ENCODE results near the gene SLC66A2.
"Not testable (repeated sequence)": the region's sequence is repeated elsewhere in the genome, so short reads cannot be mapped to it uniquely, and the experiment has no call there.

The SLC66A2 gene

GRCh38 chr18:79951545-79952455, at the start of gene SLC66A2:
TSS of gene SLC66A2 (minus strand) at chr18:79951653. CDS start at chr18:79950926, 727 bp downstream.
- DNase-seq: peak; percentile 93

DNA sequence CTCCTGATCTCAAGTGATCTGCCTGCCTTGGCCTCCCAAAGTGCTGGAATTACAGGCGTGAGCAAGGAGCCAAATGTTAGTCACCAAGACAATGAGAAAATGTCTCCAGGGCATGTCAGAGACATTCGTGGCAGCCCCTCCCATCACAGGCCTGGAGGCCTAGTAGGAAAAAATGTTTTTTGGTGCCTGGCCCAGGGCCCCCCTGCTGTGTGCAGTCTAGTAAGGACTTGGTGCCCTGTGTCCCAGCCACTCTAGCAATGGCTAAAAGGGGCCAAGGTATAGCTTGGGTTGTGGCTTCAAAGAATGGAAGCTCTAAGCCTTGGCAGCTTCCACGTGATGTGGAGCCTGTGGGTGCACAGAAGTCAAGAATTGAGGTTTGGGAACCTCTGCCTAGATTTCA, 49.4 kb upstream of the SLC66A2 start:
- DNase-seq: no peak

GRCh38 chr18:79999701-80000100, 48.2 kb upstream of the SLC66A2 start:
- not testable (repeated sequence) for DNase-seq

- DNase-seq: no peak
These were observed 40.0 kb upstream of the SLC66A2 start for GRCh38 chr18:79991494-79991893.

DNA sequence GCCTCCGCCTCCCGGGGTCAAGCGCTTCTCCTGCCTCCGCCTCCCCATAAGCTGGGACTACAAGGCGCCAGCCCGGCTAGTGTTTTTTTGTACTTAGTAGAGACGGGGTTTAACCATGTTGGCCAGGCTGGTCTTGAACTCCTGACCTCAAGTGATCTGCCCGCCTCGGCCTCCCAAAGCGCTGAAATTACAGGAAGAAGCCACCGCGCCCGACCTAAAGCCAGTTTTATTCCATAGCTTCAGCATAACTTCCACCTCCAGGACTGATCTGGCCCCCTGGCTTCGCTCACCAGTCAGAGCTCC, 37.7 kb upstream of the SLC66A2 start:
- DNase-seq: no peak

DNA sequence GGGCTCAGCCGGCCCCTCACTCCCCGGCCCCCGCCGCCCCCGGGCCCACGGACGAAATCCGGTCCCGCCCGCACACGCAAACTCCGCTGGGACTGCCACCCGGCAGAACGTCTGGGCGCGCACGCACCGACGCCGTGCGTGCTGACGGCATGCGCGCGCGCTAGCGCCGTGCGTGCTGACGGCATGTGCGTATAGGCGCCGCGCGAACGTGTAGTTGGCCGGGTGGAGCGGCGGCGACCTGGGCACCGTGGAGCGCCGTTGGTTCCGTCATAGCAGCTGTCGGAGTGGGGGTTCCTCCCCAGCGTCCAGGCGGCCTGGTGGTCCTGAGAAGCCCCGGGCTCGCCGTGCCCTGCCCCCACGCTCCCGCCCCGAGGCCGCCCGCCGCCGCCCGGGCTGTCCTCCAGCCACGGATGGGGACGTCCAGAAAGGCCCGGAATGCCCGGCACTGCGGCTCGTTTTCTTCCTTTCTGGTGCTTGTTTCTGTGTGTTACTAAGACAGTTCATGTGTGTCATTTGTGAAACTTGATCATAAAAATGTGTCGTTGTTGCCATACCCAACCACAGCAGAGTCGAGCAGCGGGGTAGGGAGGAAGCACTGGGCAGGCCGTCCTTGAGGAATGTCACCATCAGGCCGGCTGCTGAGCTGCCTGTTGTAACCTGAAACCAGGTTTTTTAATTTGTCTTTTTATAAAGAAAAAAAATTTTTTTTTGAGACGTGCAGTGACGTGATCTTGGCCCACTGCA, 37.2 kb upstream of the SLC66A2 start, which contains the start of gene TXNL4A:
Gene TXNL4A, minus strand, starts transcription at position 113 of the 744 bp plus-strand sequence. CDS start 171 bp downstream, outside the sequence.
- DNase-seq: peak; percentile 94

DNA sequence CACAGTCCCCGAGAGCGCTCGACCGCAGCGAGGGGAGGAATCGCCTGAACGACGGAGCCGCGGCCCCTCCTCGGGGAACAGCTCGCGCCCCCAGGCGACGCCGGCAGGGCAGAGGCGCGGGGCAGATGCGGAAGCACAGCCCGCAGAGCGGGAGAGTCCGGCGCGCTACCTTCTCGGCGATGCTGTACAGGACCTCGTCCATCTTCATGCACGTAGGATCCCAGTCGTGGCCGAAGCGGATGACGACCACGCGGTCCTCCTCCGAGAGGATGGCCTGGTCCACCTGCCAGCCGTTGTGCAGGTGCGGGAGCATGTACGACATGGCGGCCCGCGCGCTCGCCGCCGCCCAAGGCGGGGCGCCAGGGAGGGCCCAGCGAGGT, 36.6 kb upstream of the SLC66A2 start:
- DNase-seq: peak; percentile 86

DNA sequence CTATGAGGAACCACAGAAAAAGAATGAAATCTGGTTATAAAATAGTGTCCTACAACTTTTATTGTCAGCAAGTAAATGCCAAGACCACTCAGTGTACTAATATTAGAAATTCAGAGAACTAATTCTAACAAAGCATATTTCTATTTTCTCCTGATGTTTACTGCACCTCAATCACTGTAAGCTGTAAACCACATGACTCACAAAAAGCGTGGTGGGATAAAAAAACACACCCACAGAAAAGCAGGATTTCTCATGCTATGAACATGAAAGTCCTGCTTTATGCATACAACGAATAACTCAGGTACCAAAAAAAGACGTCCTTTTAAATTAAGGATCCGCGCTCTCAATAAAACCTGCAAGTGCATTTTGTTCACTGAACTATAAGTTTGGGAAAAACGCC, 36.1 kb upstream of the SLC66A2 start:
- DNase-seq: peak; percentile 26

- DNase-seq: no peak
These were observed 35.3 kb upstream of the SLC66A2 start for GRCh38 chr18:79986726-79987125.

DNA sequence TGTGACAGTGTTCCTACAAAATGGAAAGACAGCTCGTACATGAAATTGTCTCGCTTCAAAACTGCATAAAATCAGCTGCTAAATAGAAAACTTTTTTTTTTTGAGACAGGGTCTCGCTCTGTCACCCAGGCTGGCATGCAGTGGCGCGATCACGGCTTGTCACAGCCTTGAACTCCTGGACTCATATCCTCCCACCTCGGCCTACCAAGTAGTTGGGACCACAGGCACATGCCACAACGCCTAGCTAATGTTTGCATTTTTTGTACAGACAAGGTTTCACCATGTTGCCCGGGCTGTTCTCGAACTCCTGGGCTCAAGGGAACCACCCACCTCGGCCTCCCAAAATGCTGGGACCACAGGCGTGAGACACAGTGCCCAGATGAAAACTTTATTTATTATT, 33.7 kb upstream of the SLC66A2 start:
- DNase-seq: no peak

DNA sequence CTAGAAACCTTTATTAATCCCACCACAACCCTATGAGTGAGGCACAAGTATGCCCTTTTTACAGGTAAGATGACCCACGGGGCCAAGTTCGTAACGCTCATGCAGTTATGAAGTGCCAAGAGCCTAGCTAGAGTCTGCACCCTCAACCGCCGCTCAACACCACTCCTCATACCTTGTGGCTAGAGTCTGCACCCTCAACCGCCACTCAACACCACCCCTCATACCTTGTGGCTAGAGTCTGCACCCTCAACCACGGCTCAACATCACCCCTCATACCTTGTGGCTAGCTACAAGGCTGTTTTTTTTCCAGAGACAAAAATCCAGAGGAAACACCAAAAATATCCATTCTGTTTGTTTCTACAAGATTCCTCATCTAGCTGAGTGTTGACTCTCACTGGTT, 32.3 kb upstream of the SLC66A2 start:
- DNase-seq: no peak

DNA sequence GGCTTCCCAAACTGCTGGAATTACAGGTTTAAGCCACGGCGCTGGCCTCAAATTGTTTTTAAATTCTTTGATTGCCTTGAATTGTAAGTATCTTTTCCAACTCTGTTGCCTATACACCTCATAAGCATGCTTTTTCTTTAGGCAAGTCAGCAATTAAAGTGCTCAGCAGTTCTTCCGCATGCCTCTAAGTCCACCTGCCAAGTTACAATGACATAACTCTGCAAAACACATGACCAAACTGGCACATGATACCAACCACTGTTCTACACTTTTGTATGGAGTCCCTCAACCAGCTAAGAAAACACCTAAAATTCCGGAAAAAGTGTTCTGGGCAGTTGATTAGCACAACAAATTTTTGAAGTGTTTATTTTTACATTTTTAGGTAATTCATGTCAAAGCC, 31.8 kb upstream of the SLC66A2 start:
- peak; percentile 30 for DNase-seq

GRCh38 chr18:79982736-79983135, 31.3 kb upstream of the SLC66A2 start:
- DNase-seq: peak; percentile 86

DNA sequence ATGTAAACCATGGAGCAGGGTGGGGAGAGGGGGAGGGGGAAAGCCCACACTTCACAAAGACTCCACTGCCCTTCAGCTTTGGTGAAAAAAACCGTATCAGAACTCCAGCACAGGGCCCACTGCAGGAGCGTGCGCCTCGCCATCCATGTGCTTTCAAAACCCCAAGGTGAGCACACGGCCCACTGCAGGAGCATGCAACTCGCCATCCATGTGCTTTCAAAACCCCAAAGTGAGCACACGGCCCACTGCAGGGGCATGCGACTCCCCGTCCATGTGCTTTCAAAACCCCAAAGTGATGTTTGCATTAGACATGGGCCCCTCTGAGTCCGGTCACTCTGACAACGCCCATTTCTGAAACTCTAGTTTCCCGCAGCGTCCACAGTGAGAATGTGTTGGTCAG, 29.1 kb upstream of the SLC66A2 start:
- DNase-seq: no peak

DNA sequence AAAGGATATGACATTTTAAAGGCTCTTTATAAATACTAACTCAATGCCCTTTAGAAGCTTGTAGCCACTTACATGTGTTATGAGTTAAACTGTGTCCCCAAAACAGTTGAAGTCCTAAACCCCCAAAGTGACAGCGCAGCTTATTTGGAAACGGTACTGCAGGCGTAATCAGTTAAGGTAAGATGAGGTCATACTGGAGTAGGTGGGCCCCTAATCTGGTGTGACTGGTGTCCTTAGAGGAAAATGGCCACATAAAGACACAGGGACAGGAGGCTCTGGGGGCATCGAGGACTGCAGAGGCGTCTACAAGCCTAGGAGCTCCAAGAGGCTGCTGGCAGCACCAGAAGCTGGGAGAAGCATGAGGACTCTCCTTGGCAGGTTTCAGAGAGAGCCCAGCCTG, 28.4 kb upstream of the SLC66A2 start:
- no peak for DNase-seq

DNA sequence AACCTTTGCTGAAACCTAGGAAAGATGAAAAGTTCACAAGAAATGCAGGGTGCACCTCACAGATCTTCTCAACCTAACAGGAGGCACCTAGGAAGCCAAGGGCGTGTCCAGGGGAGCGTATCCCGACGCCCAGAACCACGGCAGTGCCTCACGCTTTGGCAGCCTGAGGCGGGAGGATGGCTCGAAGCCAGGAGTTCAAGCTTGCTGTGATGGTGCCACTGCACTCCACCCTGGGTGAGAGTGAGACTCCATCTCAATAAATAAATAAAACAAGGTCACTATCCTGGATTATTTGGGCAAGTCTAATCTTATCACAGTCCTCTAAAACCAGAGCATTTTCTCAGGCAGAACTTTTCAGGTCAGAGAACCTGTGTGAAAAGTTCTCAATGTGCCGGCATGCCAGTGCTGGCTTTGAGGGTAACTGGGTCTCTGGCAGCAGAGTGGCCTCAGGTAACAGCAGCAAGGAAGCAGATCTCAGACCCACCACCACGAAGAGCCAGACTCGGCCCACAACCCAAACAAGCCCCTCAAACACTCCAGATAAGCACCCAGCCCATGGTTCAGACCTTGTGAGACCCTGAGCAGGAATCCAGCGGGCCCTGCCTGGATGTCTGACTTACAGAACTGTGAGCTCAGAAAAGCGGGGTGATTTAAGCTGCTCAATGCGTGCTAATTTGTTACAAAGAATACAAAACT, 24.7 kb upstream of the SLC66A2 start:
- peak; percentile 58 for DNase-seq

- DNase-seq: peak; percentile 95
These were observed 23.6 kb upstream of the SLC66A2 start for GRCh38 chr18:79975043-79975442.

DNA sequence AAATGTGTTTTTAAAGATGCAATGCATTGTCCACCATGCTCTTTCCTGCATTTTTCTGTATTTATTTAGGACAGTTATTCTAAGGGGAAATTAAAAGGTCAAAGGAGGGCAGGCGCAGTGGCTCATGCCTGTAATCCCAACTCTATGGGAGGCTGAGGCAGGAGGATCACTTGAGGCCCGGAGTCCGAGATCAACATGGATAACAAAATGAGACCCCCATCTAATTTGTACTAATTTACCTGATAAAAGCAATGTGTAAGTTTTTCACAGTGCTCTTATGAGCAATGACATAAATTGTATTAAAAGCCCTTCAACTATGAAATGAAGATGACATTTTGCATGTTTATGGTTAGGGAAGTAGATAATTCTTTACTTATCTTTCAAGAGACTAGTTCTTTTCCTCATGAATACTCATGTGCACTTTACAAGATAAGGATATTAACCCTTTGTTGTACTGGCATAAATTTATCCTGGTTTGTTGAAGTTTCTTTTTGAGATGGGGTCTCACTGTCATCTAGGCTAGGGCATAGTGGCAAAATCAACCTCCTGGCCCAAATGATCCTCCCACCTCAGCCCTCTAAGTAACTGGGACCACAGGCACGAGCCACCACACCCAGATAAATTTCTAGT, 22.7 kb upstream of the SLC66A2 start:
- DNase-seq: peak; percentile 41

GRCh38 chr18:79973517-79973916, 22.1 kb upstream of the SLC66A2 start:
- no peak for DNase-seq

GRCh38 chr18:79972720-79973119, 21.3 kb upstream of the SLC66A2 start:
- DNase-seq: no peak

- no peak for DNase-seq
These were observed 20.5 kb upstream of the SLC66A2 start for GRCh38 chr18:79971986-79972385.

DNA sequence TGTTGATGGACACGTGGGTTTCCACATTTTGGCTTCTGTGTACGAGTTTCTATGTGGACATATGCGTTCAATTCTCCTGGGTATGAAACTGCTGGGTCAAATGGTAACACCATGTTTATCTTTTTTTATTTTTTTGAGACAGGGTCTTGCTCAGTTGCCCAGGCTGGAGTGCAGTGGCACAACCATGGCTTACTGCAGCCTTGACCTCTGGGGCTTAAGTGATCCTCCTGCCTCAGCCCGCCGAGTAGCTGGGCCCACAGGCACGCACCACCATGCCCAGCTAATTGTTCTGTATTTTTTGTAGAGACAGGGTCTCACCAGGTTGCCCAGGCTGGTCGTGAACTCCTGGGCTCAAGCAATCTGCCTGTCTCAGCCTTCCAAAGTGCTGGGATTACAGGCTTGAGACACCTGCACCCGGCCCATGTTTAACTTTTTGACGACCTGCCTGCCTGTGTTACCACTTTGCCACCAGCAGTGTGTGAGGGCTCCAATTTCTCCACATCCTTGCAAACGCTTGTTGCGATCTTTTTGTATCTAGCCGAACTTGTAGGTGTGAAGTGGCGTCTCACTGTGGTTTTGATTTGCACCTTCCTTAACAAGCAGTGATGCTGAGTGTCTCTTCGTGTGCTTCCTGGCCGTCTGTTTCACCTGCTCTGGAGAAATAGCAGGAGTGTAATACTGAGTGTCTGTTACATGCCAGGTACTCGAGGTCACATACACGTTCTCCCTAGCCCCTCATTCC, 19.9 kb upstream of the SLC66A2 start:
- DNase-seq: no peak
